Activated naive CD4-positive, alpha-beta T cell (primary cell): ENCODE data around the gene GALK1.

Source experiments
- DNase-seq, 4 experiments: peaks; one replicate each; lab custom pipeline; 2025; lab: John Stamatoyannopoulos, UW

GALK1 gene

GRCh38 chr17:75784473-75785015 is 19.6 kb upstream of the GALK1 start, which contains the start of gene UNK:
TSS of gene UNK (plus strand) at chr17:75784806. CDS start at chr17:75784881, 75 bp downstream.
- DNase-seq: peak; percentile 97 to 99 (median 97)

- DNase-seq: peak in 1 of 4 experiments; percentile 35
These were observed 18.9 kb upstream of the GALK1 start for GRCh38 chr17:75783803-75784472.

- no peak for DNase-seq
These were observed 18.2 kb upstream of the GALK1 start for GRCh38 chr17:75783069-75783783.

- no peak for DNase-seq
These were observed 15.2 kb upstream of the GALK1 start for GRCh38 chr17:75779987-75780889.

- DNase-seq: peak; percentile 88 to 91 (median 90)
These were observed 14.4 kb upstream of the GALK1 start for GRCh38 chr17:75779250-75779986.

GRCh38 chr17:75778861-75779249 is 13.9 kb upstream of the GALK1 start:
- peak in 2 of 4 experiments; percentile 69 to 70 for DNase-seq

- DNase-seq: peak in 1 of 4 experiments; percentile 27
These were observed 13.3 kb upstream of the GALK1 start for GRCh38 chr17:75778066-75778860.

- no peak for DNase-seq
These were observed 12.4 kb upstream of the GALK1 start for GRCh38 chr17:75777296-75777922.

GRCh38 chr17:75776386-75777295 is 11.6 kb upstream of the GALK1 start:
- peak in 1 of 4 experiments; percentile 12 for DNase-seq

- peak in 1 of 4 experiments; percentile 23 for DNase-seq
These were observed 10.1 kb upstream of the GALK1 start for GRCh38 chr17:75774991-75775668.

- no peak for DNase-seq
These were observed 9.5 kb upstream of the GALK1 start for GRCh38 chr17:75774471-75774990.

- DNase-seq: no peak
These were observed 8.9 kb upstream of the GALK1 start for GRCh38 chr17:75773808-75774470.

GRCh38 chr17:75773121-75773807 is 8.3 kb upstream of the GALK1 start:
- DNase-seq: peak in 1 of 4 experiments; percentile 13

GRCh38 chr17:75771334-75772281 is 6.6 kb upstream of the GALK1 start:
- DNase-seq: no peak

GRCh38 chr17:75769536-75769935 is 4.5 kb upstream of the GALK1 start:
- no peak for DNase-seq

- no peak for DNase-seq
These were observed 2.9 kb upstream of the GALK1 start for GRCh38 chr17:75767881-75768280.
